KMS-11 (cell line): ENCODE data around the gene RNPEP.

Experiments
- H2AFZ ChIP-seq: fragments of 200-600 bp; sonication (generic); 2 replicates; pipeline ENCODE4 v1.6.1; 2016; ENCODE audit warnings: antibody characterized with exemption, mixed run types, low read depth
- H3K27ac ChIP-seq: fragments of 200-600 bp; sonication (generic); 2 replicates; pipeline ENCODE4 v1.6.1; 2016; ENCODE audit warnings: mild to moderate bottlenecking, mixed run types
- H3K27me3 ChIP-seq: fragments of 200-600 bp; sonication (generic); 2 replicates; pipeline ENCODE4 v1.6.1; 2017; ENCODE audit warnings: mild to moderate bottlenecking, low read depth, mixed run types, moderate library complexity; ENCODE audit not compliant: insufficient read depth
- H3K36me3 ChIP-seq: fragments of 200-600 bp; sonication (generic); 2 replicates; pipeline ENCODE4 v1.6.1; 2017; ENCODE audit warnings: mild to moderate bottlenecking, mixed run types; ENCODE audit not compliant: insufficient read depth
- H3K4me1 ChIP-seq: fragments of 200-600 bp; sonication (generic); 2 replicates; pipeline ENCODE4 v1.6.1; 2016; ENCODE audit warnings: mild to moderate bottlenecking, low read depth, mixed run types; ENCODE audit not compliant: poor library complexity, severe bottlenecking
- H3K4me2 ChIP-seq: fragments of 200-600 bp; sonication (generic); 2 replicates; pipeline ENCODE4 v1.7.0; 2016; ENCODE audit warnings: mild to moderate bottlenecking, mixed run types
- H3K4me3 ChIP-seq: fragments of 200-600 bp; sonication (generic); IDR thresholded peaks from 2 replicates; pipeline ENCODE4 v1.6.1; 2017; ENCODE audit warnings: low read depth, low read length, mixed read lengths; ENCODE audit not compliant: insufficient read depth
- H3K79me2 ChIP-seq: fragments of 200-600 bp; sonication (generic); 2 replicates; pipeline ENCODE4 v1.6.1; 2016; ENCODE audit warnings: low read depth, mixed run types; ENCODE audit not compliant: insufficient read depth
- H3K9ac ChIP-seq: fragments of 200-600 bp; sonication (generic); 2 replicates; pipeline ENCODE4 v1.6.1; 2016; ENCODE audit warnings: mild to moderate bottlenecking, mixed run types
- H4K20me1 ChIP-seq: fragments of 200-600 bp; sonication (generic); 2 replicates; pipeline ENCODE4 v1.6.1; 2016; ENCODE audit warnings: mild to moderate bottlenecking, mixed run types; ENCODE audit not compliant: insufficient read depth
- TF ChIP-seq, protein P1 (sequence below): fragments of 200-600 bp; sonication (generic); conservative IDR thresholded peaks from 2 replicates; pipeline ENCODE4 v1.6.1; 2017; ENCODE audit warnings: low read depth, mild to moderate bottlenecking, antibody characterized with exemption, low read length, moderate library complexity, mixed read lengths

RNPEP gene

DNA sequence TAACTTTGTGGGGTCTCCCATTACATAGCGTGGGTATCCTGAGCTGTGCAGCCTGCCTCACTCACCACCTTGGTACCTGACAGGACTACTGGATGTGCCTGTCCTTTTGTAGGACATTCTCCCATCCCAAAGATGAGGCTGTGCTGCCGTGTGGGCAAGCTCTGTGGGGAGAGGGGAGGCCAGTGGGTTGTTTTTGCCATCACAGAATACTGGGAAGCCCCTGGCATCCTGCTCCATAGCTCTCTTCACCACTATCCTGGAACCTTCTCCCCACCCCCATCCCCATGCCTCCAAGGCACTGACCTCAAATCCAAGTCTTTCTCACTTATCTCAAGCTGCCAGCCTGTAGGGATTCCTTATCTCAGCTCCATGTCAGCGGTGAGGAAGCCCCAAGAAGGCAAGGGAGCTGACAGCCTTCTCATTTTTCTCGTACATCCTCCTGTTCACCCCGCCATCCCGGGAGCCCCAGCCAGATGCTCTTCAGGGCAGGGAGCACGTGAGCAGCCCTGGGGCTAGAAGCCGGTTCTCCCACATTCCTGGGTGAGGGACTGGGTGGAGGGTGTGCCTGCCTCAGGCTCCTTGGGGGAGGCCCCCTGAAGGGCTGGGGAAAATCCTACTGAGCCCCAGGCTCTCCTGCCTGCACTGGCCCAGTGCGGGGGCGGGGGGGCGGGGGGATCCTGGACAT is 25.5 kb downstream of the RNPEP start:
- H3K27ac ChIP-seq: no peak overlapping the region
- H3K4me1 ChIP-seq: peaks cover 21% of the 10 kb centered on the region
- H3K27me3 ChIP-seq: no peaks in the 10 kb centered on the region
- no peak overlapping the region for H2AFZ ChIP-seq
- no peaks in the 10 kb centered on the region for H3K36me3 ChIP-seq
- H3K4me3 ChIP-seq: no peak overlapping the region
- no peak overlapping the region for H3K4me2 ChIP-seq
- H4K20me1 ChIP-seq: no peaks in the 10 kb centered on the region
- H3K9ac ChIP-seq: no peak overlapping the region
- TF ChIP-seq, protein P1, sequence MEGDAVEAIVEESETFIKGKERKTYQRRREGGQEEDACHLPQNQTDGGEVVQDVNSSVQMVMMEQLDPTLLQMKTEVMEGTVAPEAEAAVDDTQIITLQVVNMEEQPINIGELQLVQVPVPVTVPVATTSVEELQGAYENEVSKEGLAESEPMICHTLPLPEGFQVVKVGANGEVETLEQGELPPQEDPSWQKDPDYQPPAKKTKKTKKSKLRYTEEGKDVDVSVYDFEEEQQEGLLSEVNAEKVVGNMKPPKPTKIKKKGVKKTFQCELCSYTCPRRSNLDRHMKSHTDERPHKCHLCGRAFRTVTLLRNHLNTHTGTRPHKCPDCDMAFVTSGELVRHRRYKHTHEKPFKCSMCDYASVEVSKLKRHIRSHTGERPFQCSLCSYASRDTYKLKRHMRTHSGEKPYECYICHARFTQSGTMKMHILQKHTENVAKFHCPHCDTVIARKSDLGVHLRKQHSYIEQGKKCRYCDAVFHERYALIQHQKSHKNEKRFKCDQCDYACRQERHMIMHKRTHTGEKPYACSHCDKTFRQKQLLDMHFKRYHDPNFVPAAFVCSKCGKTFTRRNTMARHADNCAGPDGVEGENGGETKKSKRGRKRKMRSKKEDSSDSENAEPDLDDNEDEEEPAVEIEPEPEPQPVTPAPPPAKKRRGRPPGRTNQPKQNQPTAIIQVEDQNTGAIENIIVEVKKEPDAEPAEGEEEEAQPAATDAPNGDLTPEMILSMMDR: no peak
- H3K79me2 ChIP-seq: no peaks in the 10 kb centered on the region

DNA sequence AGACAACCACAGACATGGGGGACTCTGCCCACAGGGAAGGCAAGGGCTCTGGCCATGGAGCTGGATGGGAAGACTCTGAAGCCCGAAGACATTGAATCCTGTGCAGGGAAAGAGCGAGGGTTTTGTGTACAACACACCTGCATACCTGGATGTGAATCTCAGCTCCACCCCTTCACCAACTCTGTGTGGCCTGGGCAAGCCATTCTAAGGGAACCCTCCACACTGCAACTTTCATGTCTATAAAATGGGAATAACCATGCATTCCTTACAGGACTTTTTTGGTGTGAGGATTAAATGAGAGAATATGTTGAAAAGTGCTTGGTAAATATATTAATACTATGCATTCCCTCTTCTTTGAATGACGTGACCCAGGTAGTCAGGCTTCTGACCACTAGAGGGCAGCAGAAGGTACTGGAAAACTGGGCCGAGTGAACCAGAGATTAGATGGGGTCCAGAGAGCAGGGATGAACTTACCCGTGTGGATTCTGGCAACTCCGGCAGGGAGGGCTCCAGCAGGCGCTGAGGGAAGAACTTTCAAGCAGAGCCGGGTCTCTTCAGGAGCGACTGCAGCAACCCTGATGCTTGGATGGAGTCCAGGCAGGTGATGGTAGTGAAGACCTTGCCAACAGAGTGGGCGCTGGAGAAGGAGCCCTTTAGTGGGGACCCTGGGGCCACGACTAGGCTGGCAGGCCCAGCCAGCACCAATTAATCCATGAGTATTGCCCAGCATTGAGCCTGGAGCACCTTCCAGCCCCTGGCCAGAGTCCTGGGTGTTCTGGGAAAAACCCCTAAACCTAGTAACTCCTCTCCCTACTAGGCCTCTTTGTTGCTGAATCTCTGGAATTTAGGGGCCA is 27.1 kb downstream of the RNPEP start:
- TF ChIP-seq, protein P1: peak; percentile 99
- Histone ChIP-seq H3K4me3 (no peak overlapping the region), H3K36me3 (no peaks in the 10 kb centered on the region), H3K4me1 (peaks cover 21% of the 10 kb centered on the region), H3K27ac (peak overlapping the region; percentile 50), H3K4me2 (peak overlapping the region; percentile 87), H3K27me3 (no peaks in the 10 kb centered on the region), H3K9ac (peak overlapping the region; percentile 43; the same call in 1 of the 2 replicates), H2AFZ (peak overlapping the region; percentile 88), H4K20me1 (no peaks in the 10 kb centered on the region), H3K79me2 (no peaks in the 10 kb centered on the region)

DNA sequence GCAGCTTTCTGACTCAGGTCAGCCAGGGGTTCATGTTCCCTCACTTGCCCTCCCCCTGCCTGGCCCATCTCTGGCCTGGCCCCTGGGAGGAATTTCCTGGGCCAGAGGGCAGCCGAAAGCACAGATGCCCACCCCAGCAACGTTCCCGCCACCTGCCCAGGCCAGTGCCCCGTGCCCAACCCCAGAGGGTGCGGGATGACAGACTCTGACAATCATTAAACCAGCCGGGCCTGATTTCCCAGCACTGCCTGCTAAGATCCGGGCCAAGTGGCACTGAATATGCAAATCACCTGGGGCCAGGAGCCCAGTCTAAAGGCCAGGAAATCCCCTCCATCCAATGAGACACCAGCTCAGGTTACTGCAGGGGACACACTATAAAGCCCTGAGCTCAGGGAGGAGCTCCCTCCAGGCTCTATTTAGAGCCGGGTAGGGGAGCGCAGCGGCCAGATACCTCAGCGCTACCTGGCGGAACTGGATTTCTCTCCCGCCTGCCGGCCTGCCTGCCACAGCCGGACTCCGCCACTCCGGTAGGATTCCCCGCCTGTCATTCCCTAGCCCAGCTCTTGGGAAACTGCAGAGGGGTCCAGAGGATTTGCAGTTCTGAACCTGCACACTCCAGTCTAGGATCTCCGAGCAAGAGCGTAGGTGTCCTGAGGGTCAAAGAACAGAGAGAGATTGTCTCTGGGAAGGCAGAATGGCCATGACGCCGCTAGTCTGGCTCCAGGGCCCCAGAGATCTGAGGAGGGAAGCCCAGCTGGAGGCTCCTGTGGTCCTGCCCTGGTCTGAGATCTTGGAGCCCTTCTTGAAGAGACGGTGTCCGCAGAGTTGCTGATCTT is 27.9 kb downstream of the RNPEP start, which contains the start of gene ELF3:
ELF3 (plus strand) TSS at position 408 of the 836 bp plus-strand sequence. CDS start 550 bp downstream, outside the sequence.
- Histone ChIP-seq H3K9ac (peak within 1 kb of the TSS; percentile 43; the same call in 1 of the 2 replicates), H3K4me3 (no peak within 1 kb of the TSS), H3K36me3 (no peaks in the 10 kb centered on the region), H3K27ac (peak within 1 kb of the TSS; percentile 50), H2AFZ (peak within 1 kb of the TSS; percentile 88), H4K20me1 (no peaks in the 10 kb centered on the region), H3K4me2 (peak within 1 kb of the TSS; percentile 87), H3K27me3 (no peaks in the 10 kb centered on the region), H3K79me2 (no peaks in the 10 kb centered on the region), H3K4me1 (peaks cover 21% of the 10 kb centered on the region)
- TF ChIP-seq, protein P1: no peak

DNA sequence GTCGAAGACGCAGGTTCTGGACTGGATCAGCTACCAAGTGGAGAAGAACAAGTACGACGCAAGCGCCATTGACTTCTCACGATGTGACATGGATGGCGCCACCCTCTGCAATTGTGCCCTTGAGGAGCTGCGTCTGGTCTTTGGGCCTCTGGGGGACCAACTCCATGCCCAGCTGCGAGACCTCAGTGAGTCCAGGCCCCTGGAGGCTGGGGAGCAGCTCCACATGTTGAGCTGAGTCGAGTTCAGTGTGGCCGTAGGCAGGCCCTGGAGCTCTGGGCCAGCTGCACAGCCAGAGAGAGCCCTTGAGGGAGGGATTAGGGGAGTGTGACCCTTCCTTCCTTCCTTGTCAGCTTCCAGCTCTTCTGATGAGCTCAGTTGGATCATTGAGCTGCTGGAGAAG is 29.5 kb downstream of the RNPEP start:
- H3K27ac ChIP-seq: no peak overlapping the region
- TF ChIP-seq, protein P1: no peak
- no peak overlapping the region for H3K4me2 ChIP-seq
- no peak overlapping the region for H3K9ac ChIP-seq
- no peaks in the 10 kb centered on the region for H3K36me3 ChIP-seq
- no peaks in the 10 kb centered on the region for H4K20me1 ChIP-seq
- H3K4me3 ChIP-seq: no peak overlapping the region
- H2AFZ ChIP-seq: no peak overlapping the region
- H3K79me2 ChIP-seq: no peaks in the 10 kb centered on the region
- peaks cover 21% of the 10 kb centered on the region for H3K4me1 ChIP-seq
- no peaks in the 10 kb centered on the region for H3K27me3 ChIP-seq
